Measurements from ENCODE around the gene FGGY.

The FGGY gene

DNA sequence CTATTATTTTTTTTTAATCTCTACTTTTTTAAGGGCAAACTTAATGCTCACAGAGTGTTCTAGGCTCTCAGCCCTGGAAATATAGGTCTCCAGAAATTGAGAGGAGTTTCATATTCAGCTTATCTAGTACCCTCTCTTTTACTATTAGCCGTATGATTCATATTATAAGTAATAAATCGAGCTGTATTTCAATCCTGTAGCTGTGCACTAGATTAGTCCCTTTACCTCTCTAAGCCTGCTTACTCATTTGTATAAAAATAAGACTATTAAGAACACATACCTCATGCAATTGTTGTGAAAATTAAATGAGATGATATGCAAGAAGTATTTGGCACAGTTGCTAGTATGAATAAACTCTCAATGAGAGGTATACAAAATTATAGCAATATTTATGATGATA, 389.7 kb downstream of the FGGY start:
- TF ChIP-seq, protein P1, sequence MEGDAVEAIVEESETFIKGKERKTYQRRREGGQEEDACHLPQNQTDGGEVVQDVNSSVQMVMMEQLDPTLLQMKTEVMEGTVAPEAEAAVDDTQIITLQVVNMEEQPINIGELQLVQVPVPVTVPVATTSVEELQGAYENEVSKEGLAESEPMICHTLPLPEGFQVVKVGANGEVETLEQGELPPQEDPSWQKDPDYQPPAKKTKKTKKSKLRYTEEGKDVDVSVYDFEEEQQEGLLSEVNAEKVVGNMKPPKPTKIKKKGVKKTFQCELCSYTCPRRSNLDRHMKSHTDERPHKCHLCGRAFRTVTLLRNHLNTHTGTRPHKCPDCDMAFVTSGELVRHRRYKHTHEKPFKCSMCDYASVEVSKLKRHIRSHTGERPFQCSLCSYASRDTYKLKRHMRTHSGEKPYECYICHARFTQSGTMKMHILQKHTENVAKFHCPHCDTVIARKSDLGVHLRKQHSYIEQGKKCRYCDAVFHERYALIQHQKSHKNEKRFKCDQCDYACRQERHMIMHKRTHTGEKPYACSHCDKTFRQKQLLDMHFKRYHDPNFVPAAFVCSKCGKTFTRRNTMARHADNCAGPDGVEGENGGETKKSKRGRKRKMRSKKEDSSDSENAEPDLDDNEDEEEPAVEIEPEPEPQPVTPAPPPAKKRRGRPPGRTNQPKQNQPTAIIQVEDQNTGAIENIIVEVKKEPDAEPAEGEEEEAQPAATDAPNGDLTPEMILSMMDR (IDR thresholded peaks at IDR 0.05; ENCODE audit: low read depth, low read length, missing control alignments) = no peak
- H3K4me3 ChIP-seq (ENCODE audit: low read depth, low read length) = no peak overlapping the region
- DNase-seq (ENCODE audit: low read depth) = no peak

DNA sequence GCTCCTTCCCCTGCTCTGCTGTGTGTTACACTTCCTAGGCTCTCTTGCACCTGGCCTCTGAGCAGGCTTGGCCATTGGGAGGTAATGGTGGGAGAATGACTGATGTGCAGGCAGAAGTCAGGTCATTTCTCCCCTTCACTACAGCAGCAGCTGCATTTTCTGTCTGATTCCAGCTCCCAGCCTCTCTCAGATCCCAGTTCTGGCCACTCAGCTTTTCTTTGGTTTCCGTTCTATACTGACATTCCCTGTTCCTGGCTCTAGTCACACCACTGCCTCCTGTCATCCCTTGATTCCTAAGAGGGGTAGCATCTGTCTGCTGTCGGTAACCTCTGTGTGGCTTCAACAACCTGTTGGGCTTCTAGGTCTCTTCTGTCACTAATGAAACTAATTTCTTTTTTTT, 390.2 kb downstream of the FGGY start:
- no peak for DNase-seq (ENCODE audit: low read depth)

DNA sequence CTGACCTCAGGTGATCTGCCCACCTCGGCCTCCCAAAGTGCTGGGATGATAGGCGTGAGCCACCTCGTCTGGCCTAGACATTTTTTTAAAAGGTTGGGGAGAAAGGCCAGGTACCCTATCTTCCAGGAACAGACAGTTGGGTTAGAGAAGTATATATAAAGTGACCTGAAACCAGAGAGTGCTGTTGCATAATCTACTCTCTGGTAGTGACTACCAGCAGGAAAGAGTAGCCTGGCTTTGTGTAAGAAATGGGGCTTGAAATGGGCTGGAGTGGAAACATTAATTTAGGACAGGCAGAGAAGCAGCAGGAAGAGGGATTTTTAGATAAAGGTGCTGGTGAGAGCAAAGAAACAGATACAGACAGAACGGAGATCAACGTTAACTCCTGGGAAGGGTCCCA, 392.1 kb downstream of the FGGY start:
- no peak overlapping the region for H3K4me3 ChIP-seq (ENCODE audit: low read depth, low read length)
- no peak for DNase-seq (ENCODE audit: low read depth)
- TF ChIP-seq, protein P1 (IDR thresholded peaks at IDR 0.05; ENCODE audit: low read depth, low read length, missing control alignments) = no peak

More for the DNA sequence above, 390.2 kb downstream of the FGGY start:
- no peak overlapping the region for H3K4me3 ChIP-seq (ENCODE audit: low read depth, low read length)
- TF ChIP-seq, protein P1 (IDR thresholded peaks at IDR 0.05; ENCODE audit: low read depth, low read length, missing control alignments) = no peak

DNA sequence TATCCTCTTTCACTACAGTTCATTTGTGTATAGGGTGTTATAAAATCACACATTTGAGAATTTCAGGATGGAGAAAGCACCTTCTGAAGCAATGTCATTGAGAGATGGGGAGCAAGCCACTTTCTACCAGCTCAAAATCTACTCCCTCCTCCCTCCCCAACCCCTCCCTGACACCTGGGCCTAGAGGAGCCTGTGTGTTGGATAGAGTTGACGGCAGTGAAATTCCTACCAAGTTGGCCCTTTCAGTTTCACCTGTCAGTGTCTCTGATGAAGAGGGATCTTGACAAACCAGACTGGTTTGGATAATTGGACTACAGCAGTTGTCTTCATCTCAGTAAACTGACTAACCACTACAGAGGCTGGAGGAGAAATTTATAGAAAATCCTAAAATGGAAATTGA, 392.8 kb downstream of the FGGY start:
- TF ChIP-seq, protein P1 (IDR thresholded peaks at IDR 0.05; ENCODE audit: low read depth, low read length, missing control alignments) = no peak
- no peak for DNase-seq (ENCODE audit: low read depth)
- H3K4me3 ChIP-seq (ENCODE audit: low read depth, low read length) = no peak overlapping the region

DNA sequence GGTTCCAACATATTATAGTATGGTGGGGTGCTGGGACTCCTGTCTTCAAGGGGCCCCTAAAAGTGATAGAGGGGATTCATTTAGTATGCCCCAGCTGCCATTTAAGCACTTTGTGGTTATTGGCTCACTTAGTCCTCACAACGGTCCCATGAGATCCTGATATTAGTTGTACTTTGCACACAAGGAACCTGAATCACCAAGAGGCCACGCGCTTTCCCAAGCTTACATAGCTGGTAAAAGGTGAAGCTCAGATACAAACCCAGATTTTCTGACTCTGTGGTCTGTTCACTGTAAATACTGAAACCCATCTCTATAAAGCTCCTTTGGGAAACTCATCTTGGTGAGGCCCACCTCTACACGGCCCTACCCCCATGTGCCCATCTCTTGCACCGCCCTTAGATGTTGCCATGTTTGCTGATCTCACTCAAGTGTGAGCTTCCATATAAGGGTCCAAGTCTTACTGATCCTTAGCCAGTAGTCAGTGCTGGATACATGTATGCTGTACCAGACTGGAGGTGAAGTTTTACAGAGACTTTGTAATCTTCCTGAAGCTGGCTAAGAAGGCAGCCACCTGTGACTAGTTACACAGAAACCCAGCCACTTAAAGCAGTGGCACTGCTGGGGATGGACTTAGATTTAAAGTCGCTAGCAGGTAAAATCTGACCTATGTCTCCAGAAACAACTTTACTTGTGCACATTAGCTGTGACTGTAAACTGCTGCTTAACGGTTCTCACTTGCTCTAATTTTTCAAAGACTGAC, 393.5 kb downstream of the FGGY start:
- TF ChIP-seq, protein P1 (IDR thresholded peaks at IDR 0.05; ENCODE audit: low read depth, low read length, missing control alignments) = no peak
- H3K4me3 ChIP-seq (ENCODE audit: low read depth, low read length) = no peak overlapping the region
- no peak for DNase-seq (ENCODE audit: low read depth)

DNA sequence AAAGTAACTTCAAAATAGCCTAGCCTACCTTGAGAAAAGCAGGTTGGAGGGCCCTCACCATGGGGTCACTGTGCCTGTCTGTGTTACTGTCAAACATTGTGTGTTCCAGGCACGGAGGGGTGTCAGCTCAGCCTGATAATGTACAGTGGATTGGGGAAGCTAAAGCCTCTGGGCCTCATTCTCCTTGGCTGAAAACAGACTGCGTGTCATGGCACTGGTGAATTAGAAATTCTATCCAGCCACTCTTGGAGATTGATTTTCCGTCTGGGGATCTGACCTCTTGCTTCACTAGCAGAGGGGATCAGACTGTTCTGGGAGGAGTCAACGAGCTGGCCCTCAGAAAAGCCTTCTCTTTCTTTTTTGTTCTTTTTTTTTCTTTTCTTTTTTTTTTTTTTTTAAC, 394.4 kb downstream of the FGGY start:
- H3K4me3 ChIP-seq (ENCODE audit: low read depth, low read length) = no peak overlapping the region
- no peak for DNase-seq (ENCODE audit: low read depth)
- TF ChIP-seq, protein P1 (IDR thresholded peaks at IDR 0.05; ENCODE audit: low read depth, low read length, missing control alignments) = no peak

DNA sequence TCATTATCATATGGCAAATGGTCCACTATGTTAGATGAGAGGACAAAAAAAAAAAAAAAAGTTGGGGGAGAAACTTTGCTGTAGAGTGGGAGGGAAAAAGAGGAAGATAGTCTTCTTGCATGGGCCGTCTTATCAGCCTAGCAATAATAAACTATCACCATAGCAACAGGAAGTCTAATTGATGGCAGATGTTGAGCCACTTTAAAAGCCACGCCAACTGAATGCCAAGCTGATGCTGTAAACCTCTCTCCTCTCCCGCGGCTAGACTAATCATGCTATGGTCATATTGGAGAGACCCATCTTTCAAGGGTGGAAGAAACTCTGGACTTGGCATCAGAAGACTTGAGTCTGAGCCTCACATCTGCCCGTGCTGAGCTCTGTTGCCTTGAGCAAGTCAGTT, 395.7 kb downstream of the FGGY start:
- no peak for DNase-seq (ENCODE audit: low read depth)
- TF ChIP-seq, protein P1 (IDR thresholded peaks at IDR 0.05; ENCODE audit: low read depth, low read length, missing control alignments) = no peak
- H3K4me3 ChIP-seq (ENCODE audit: low read depth, low read length) = no peak overlapping the region
